Measurements from ENCODE around the gene SYTL3.
"Not testable (repeated sequence)": the region's sequence is repeated elsewhere in the genome, so short reads cannot be mapped to it uniquely, and the experiment has no call there.

GRCh38 chr6:158656986-158657385 lies 7.1 kb downstream of the SYTL3 start:
- not testable (repeated sequence) for TF ChIP-seq CTCF (IDR thresholded peaks at IDR 0.05 in 8 of 11, conservative IDR thresholded peaks at IDR 0.05 in 3 of 11); POLR2A (IDR thresholded peaks at IDR 0.05)

Data from spleen (tissue), 7 donors.